HCT116 (cell line): ENCODE data around the gene NDUFS6. TPM values are rescaled to one million over a fixed set of nuclear protein-coding genes. Genes with fewer than 3 reads are reported as not detected.
A peak's percentile ranks its signal among the peaks of the same experiment; 100 is the strongest.

Experiments
- ATAC-seq: fragments of 200-7000 bp; cut with Tn5 transposase; 2 replicates; pipeline ENCODE4 v1.9.1; 2020; ENCODE audit warnings: mild to moderate bottlenecking, moderate library complexity
- BruUV-seq: library from RNA; stranded (reverse); fragments of 400-500 nt; replicated peaks from 2 replicates; lab custom pipeline; 2021; lab: Mats Ljungman, UMichigan
- CTCF ChIA-PET: fragments of 300-600 bp; sonication (Branson Sonifier 250); formaldehyde crosslinking; loops from one replicate; lab custom pipeline; 2021; ENCODE audit warnings: antibody characterized with exemption; lab: Charles Lee
- POLR2A ChIA-PET: fragments of 300-600, 350-600 bp; sonication (Branson Sonifier 250); formaldehyde crosslinking; loops from one replicate; lab custom pipeline; 2021; ENCODE audit warnings: antibody characterized with exemption; lab: Charles Lee
- RAD21 ChIA-PET, 2 experiments: fragments of 300-600 bp; sonication (Branson Sonifier 250); formaldehyde crosslinking; loops; one replicate each; lab custom pipeline; 2023; ENCODE audit warnings: low total read pairs in 2 of 2; ENCODE audit not compliant: uncharacterized antibody in 2 of 2, unreplicated experiment in 2 of 2, low non-redundant PET in 1 of 2; lab: Charles Lee
- DNase-seq: peaks from one replicate; pipeline ENCODE4 v3.0.0-alpha.2; 2010; ENCODE audit warnings: low read depth, low spot score
- H2AFZ ChIP-seq: fragments of 200-600 bp; shearing (Covaris generic), sonication (generic); 2 replicates; pipeline ENCODE4 v1.6.1; 2017; ENCODE audit warnings: low read depth, mixed run types, mixed read lengths, antibody characterized with exemption, low read length; ENCODE audit not compliant: poor library complexity, severe bottlenecking
- H3K27ac ChIP-seq: 2 replicates; pipeline ENCODE4 v1.5.1; 2012; ENCODE audit warnings: low read depth, low read length
- H3K27me3 ChIP-seq: fragments of 200-600 bp; sonication (generic); 2 replicates; pipeline ENCODE4 v1.6.1; 2016; ENCODE audit warnings: mixed run types, low read length, mixed read lengths; ENCODE audit not compliant: insufficient read depth
- H3K36me3 ChIP-seq, 2 experiments: fragments of 200-500 bp in 1 of 2; fragments of 200-600 bp in 1 of 2; sonication (Bioruptor generic) in 1 of 2; sonication (generic) in 1 of 2; 2 replicates each; pipeline versions ENCODE4 v1.5.1 to v1.6.1; 2014 to 2016; ENCODE audit warnings: low read length in 2 of 2, inconsistent platforms in 1 of 2, mixed read lengths in 1 of 2, mixed run types in 1 of 2; ENCODE audit not compliant: insufficient read depth in 2 of 2, control insufficient read depth in 1 of 2
- H3K4me1 ChIP-seq, 2 experiments: fragments of 200-600 bp in 1 of 2; sonication (generic) in 1 of 2; 2 replicates each; pipeline versions ENCODE4 v1.5.1 to v1.6.1; 2012 to 2017; ENCODE audit warnings: low read length in 2 of 2, inconsistent platforms in 1 of 2, mild to moderate bottlenecking in 1 of 2, mixed read lengths in 1 of 2, mixed run types in 1 of 2, moderate library complexity in 1 of 2; ENCODE audit not compliant: insufficient read depth in 2 of 2, control insufficient read depth in 1 of 2
- H3K4me2 ChIP-seq: fragments of 200-600 bp; sonication (generic); 2 replicates; pipeline ENCODE4 v1.6.1; 2017; ENCODE audit warnings: mixed run types, low read length, mixed read lengths
- H3K4me3 ChIP-seq, 2 experiments: fragments of 200-600 bp in 1 of 2; sonication (generic) in 1 of 2; replicated peaks in 1 of 2; 2 replicates each; pipeline ENCODE4 v1.5.1; 2011 to 2016; ENCODE audit warnings: low read length in 2 of 2, control low read depth in 1 of 2, low read depth in 1 of 2, mild to moderate bottlenecking in 1 of 2, mixed read lengths in 1 of 2, mixed run types in 1 of 2
- H3K79me2 ChIP-seq: fragments of 200-600 bp; sonication (generic); 2 replicates; pipeline ENCODE4 v1.6.1; 2017; ENCODE audit warnings: mild to moderate bottlenecking, mixed run types, low read length, moderate library complexity, mixed read lengths; ENCODE audit not compliant: insufficient read depth
- H3K9ac ChIP-seq: fragments of 200-600 bp; sonication (generic); 2 replicates; pipeline ENCODE4 v1.6.1; 2016; ENCODE audit warnings: low read length, mixed read lengths
- H3K9me2 ChIP-seq: fragments of 200-600 bp; sonication (generic), shearing (Covaris generic); 2 replicates; pipeline ENCODE4 v1.6.1; 2017; ENCODE audit warnings: mixed run types, mild to moderate bottlenecking, moderate library complexity; ENCODE audit not compliant: insufficient read depth
- H3K9me3 ChIP-seq, 2 experiments: fragments of 200-500 bp in 1 of 2; fragments of 200-600 bp in 1 of 2; sonication (Bioruptor generic) in 1 of 2; sonication (generic) in 1 of 2; 2 replicates each; pipeline ENCODE4 v1.6.1; 2014 to 2017; ENCODE audit warnings: low read length in 2 of 2, mixed read lengths in 2 of 2, inconsistent platforms in 1 of 2, low read depth in 1 of 2, mild to moderate bottlenecking in 1 of 2, mixed run types in 1 of 2, moderate library complexity in 1 of 2; ENCODE audit not compliant: control insufficient read depth in 1 of 2, insufficient read depth in 1 of 2
- H4K20me1 ChIP-seq: fragments of 200-600 bp; sonication (generic), shearing (Covaris generic); 2 replicates; pipeline ENCODE4 v1.6.1; 2017; ENCODE audit warnings: mixed run types, mild to moderate bottlenecking, moderate library complexity; ENCODE audit not compliant: insufficient read depth
- EGR1 ChIP-seq: IDR thresholded peaks from 2 replicates; pipeline ENCODE4 v1.6.1; 2012; ENCODE audit warnings: low read depth
- ELF1 ChIP-seq: IDR thresholded peaks from 2 replicates; pipeline ENCODE4 v1.6.1; 2012; ENCODE audit warnings: low read depth, borderline replicate concordance
- EZH2phosphoT487 ChIP-seq: fragments of 200-600 bp; IDR thresholded peaks from 2 replicates; pipeline ENCODE4 v1.6.1; 2018; ENCODE audit warnings: antibody characterized with exemption, borderline replicate concordance
- FOSL1 ChIP-seq: IDR thresholded peaks from 2 replicates; pipeline ENCODE4 v1.6.1; 2012; ENCODE audit warnings: low read depth
- MAX ChIP-seq: IDR thresholded peaks from 2 replicates; pipeline ENCODE4 v1.6.1; 2012
- POLR2A ChIP-seq: IDR thresholded peaks from 2 replicates; pipeline ENCODE4 v1.7.0; 2011; ENCODE audit warnings: borderline replicate concordance; ENCODE audit not compliant: insufficient read depth, insufficient read length; ENCODE audit errors: extremely low read depth
- REST ChIP-seq: IDR thresholded peaks from 2 replicates; pipeline ENCODE4 v1.6.1; 2012; ENCODE audit warnings: low read depth
- SIN3A ChIP-seq: IDR thresholded peaks from 2 replicates; pipeline ENCODE4 v1.6.1; 2012; ENCODE audit warnings: low read depth
- SRF ChIP-seq: IDR thresholded peaks from 2 replicates; pipeline ENCODE4 v1.6.1; 2012; ENCODE audit warnings: low read depth
- TCF7L2 ChIP-seq: IDR thresholded peaks from 2 replicates; pipeline ENCODE4 v1.7.0; 2011; ENCODE audit warnings: borderline replicate concordance, inconsistent platforms; ENCODE audit not compliant: insufficient read depth, insufficient read length; ENCODE audit errors: extremely low read depth
- ZBTB33 ChIP-seq: IDR thresholded peaks from 2 replicates; pipeline ENCODE4 v1.6.1; 2011; ENCODE audit warnings: mild to moderate bottlenecking, low read length, moderate library complexity; ENCODE audit not compliant: insufficient replicate concordance; ENCODE audit errors: extremely low read depth
- ZNF274 ChIP-seq: fragments of 200-500 bp; sonication (Bioruptor generic); IDR thresholded peaks from 2 replicates; pipeline ENCODE4 v1.6.1; 2014; ENCODE audit warnings: mild to moderate bottlenecking, low read depth, low read length, inconsistent platforms
- intact Hi-C: fragments of 100-400 bp; cut with micrococcal nuclease; formaldehyde crosslinking; loops from 2 replicates; pipeline ENCODE4 v1.10.0; 2022
- total RNA-seq: library from RNA; stranded (reverse); gene quantifications from one replicate; pipeline ENCODE4 v1.2.1, GENCODE V29; 2021; ENCODE audit not compliant: unreplicated experiment

NDUFS6 gene
- total RNA-seq, 1 experiment from 2014 or later, result 43.8 TPM

- H4K20me1 ChIP-seq, result no peaks in the 10 kb centered on the region
- no peak overlapping the region for H3K9ac ChIP-seq
- ChIA-PET POLR2A (no interaction called here), RAD21 (no interaction called here), CTCF (no interaction called here)
- ATAC-seq, result peak; percentile 75
- H3K4me3 ChIP-seq, result no peak overlapping the region
- no peaks in the 10 kb centered on the region for H3K36me3 ChIP-seq
- no peaks in the 10 kb centered on the region for H3K79me2 ChIP-seq
- peaks cover 0 to 10% of the 10 kb centered on the region in 2 experiments; a peak in 2 of 4 replicates for H3K4me1 ChIP-seq
- intact Hi-C loops, result no loop called here
- H3K9me3 ChIP-seq, result no peaks in the 10 kb centered on the region
- H3K27me3 ChIP-seq, result no peaks in the 10 kb centered on the region
- no peak overlapping the region for H2AFZ ChIP-seq
- no peak for DNase-seq
- TF ChIP-seq POLR2A (no peak), EGR1 (no peak), ZNF274 (no peak), EZH2phosphoT487 (no peak), ELF1 (no peak), TCF7L2 (peak; percentile 37)
- H3K4me2 ChIP-seq, result peak overlapping the region; percentile 26; the same call in 1 of the 2 replicates
- H3K9me2 ChIP-seq, result no peaks in the 10 kb centered on the region
- no peak overlapping the region for H3K27ac ChIP-seq
- BruUV-seq, result no TSS peak
Measured at GRCh38 chr5:1783216-1783554, 18.0 kb upstream of the NDUFS6 start.

- DNase-seq, result no peak
- BruUV-seq, result no TSS peak
- peaks cover 0 to 10% of the 10 kb centered on the region in 2 experiments; a peak in 2 of 4 replicates for H3K4me1 ChIP-seq
- no peak overlapping the region for H3K4me3 ChIP-seq
- H3K9me2 ChIP-seq, result no peaks in the 10 kb centered on the region
- CTCF ChIA-PET, result no interaction called here
- no peaks in the 10 kb centered on the region for H4K20me1 ChIP-seq
- no peaks in the 10 kb centered on the region for H3K36me3 ChIP-seq
- H3K79me2 ChIP-seq, result no peaks in the 10 kb centered on the region
- no peak overlapping the region for H3K27ac ChIP-seq
- H3K27me3 ChIP-seq, result no peaks in the 10 kb centered on the region
- no peak for ATAC-seq
- H3K9ac ChIP-seq, result no peak overlapping the region
- POLR2A ChIA-PET, result no interaction called here
- no peak overlapping the region for H2AFZ ChIP-seq
- no peaks in the 10 kb centered on the region for H3K9me3 ChIP-seq
- no peak overlapping the region for H3K4me2 ChIP-seq
- intact Hi-C loops, result no loop called here
- RAD21 ChIA-PET, result no interaction called here
- no peak for TF ChIP-seq FOSL1
- TF ChIP-seq SIN3A, result no peak
- no peak for TF ChIP-seq ZBTB33
- no peak for TF ChIP-seq POLR2A
- no peak for TF ChIP-seq SRF
- no peak for TF ChIP-seq MAX
- no peak for TF ChIP-seq REST
- no peak for TF ChIP-seq ZNF274
Measured at GRCh38 chr5:1784197-1785050, 16.8 kb upstream of the NDUFS6 start.
